Measurements from ENCODE around the gene OR52H1. TPM values are rescaled to one million over a fixed set of nuclear protein-coding genes. Genes with fewer than 3 reads are reported as not detected.

OR52H1 gene
- total RNA-seq (2022; extraction: Qiagen RNA extraction; ENCODE audit: low read depth) = not detected in 5 replicates

GRCh38 chr11:5548440-5548839 lies at the start of gene OR52H1:
Gene OR52H1, minus strand, starts transcription at chr11:5548540. Its CDS starts 3,035 bp downstream, at chr11:5545505.

GRCh38 chr11:5596607-5597201 lies 48.4 kb upstream of the OR52H1 start, which contains the start of gene TRIM6:
Gene TRIM6, plus strand, starts transcription at chr11:5596637. Its CDS starts 261 bp downstream, at chr11:5596898.

GRCh38 chr11:5580577-5580976 lies 32.2 kb upstream of the OR52H1 start, which contains the start of gene OR52B6:
Gene OR52B6, plus strand, starts transcription at chr11:5580877. Its CDS starts 0 bp downstream, at chr11:5580877.

GRCh38 chr11:5516599-5516998 lies 31.7 kb downstream of the OR52H1 start, which contains the start of gene UBQLNL:
Gene UBQLNL, minus strand, starts transcription at chr11:5516699. Its CDS starts 258 bp downstream, at chr11:5516441.

GRCh38 chr11:5509803-5510202 lies 38.5 kb downstream of the OR52H1 start, which contains the start of gene UBQLN3:
Gene UBQLN3, minus strand, starts transcription at chr11:5509957. Its CDS starts 399 bp downstream, at chr11:5509558.

Other genes with a start within 250 kb of the OR52H1 start
- gene OR51B4, start 246.6 kb downstream of the OR52H1 start, total RNA-seq (2022; extraction: Qiagen RNA extraction; ENCODE audit: low read depth) = not detected in 5 replicates
- not detected in 5 replicates for gene OR51B2, start 224.2 kb downstream of the OR52H1 start, total RNA-seq (2022; extraction: Qiagen RNA extraction; ENCODE audit: low read depth)
- gene OR51B5, start 205.0 kb downstream of the OR52H1 start, total RNA-seq (2022; extraction: Qiagen RNA extraction; ENCODE audit: low read depth) = 0.47 TPM in 1 of 5 replicates, not detected in the others
- not detected in 5 replicates for gene OR51B6, start 197.0 kb downstream of the OR52H1 start, total RNA-seq (2022; extraction: Qiagen RNA extraction; ENCODE audit: low read depth)
- not detected in 5 replicates for gene OR51M1, start 164.7 kb downstream of the OR52H1 start, total RNA-seq (2022; extraction: Qiagen RNA extraction; ENCODE audit: low read depth)
- not detected in 5 replicates for gene OR51Q1, start 126.4 kb downstream of the OR52H1 start, total RNA-seq (2022; extraction: Qiagen RNA extraction; ENCODE audit: low read depth)
- gene OR51I1, start 107.0 kb downstream of the OR52H1 start, total RNA-seq (2022; extraction: Qiagen RNA extraction; ENCODE audit: low read depth) = not detected in 5 replicates
- gene OR51I2, start 99.2 kb downstream of the OR52H1 start, total RNA-seq (2022; extraction: Qiagen RNA extraction; ENCODE audit: low read depth) = not detected in 5 replicates
- not detected in 5 replicates for gene OR52D1, start 59.9 kb downstream of the OR52H1 start, total RNA-seq (2022; extraction: Qiagen RNA extraction; ENCODE audit: low read depth)
- not detected in 5 replicates for gene UBQLN3, start 38.6 kb downstream of the OR52H1 start, total RNA-seq (2022; extraction: Qiagen RNA extraction; ENCODE audit: low read depth)
- 0.09 TPM in 1 of 5 replicates, not detected in the others for gene UBQLNL, start 31.8 kb downstream of the OR52H1 start, total RNA-seq (2022; extraction: Qiagen RNA extraction; ENCODE audit: low read depth)
- not detected in 5 replicates for gene OR52B6, start 32.3 kb upstream of the OR52H1 start, total RNA-seq (2022; extraction: Qiagen RNA extraction; ENCODE audit: low read depth)
- gene TRIM6, start 48.1 kb upstream of the OR52H1 start, total RNA-seq (2022; extraction: Qiagen RNA extraction; ENCODE audit: low read depth) = 9.6 to 15.3 TPM (median 10.6 TPM) in 5 replicates
- gene TRIM34, start 76.5 kb upstream of the OR52H1 start, total RNA-seq (2022; extraction: Qiagen RNA extraction; ENCODE audit: low read depth) = 2.6 to 4.3 TPM (median 3.5 TPM) in 5 replicates
- gene TRIM5, start 136.5 kb upstream of the OR52H1 start, total RNA-seq (2022; extraction: Qiagen RNA extraction; ENCODE audit: low read depth) = 9.9 to 13.5 TPM (median 10.7 TPM) in 5 replicates
- gene TRIM22, start 141.2 kb upstream of the OR52H1 start, total RNA-seq (2022; extraction: Qiagen RNA extraction; ENCODE audit: low read depth) = 0.57 to 1.0 TPM (median 0.81 TPM) in 5 replicates
- not detected in 5 replicates for gene OR56B1, start 187.9 kb upstream of the OR52H1 start, total RNA-seq (2022; extraction: Qiagen RNA extraction; ENCODE audit: low read depth)
- not detected in 5 replicates for gene OR52N4, start 205.7 kb upstream of the OR52H1 start, total RNA-seq (2022; extraction: Qiagen RNA extraction; ENCODE audit: low read depth)
- not detected in 5 replicates for gene OR52N5, start 234.8 kb upstream of the OR52H1 start, total RNA-seq (2022; extraction: Qiagen RNA extraction; ENCODE audit: low read depth)
- gene OR52N1, start 242.7 kb upstream of the OR52H1 start, total RNA-seq (2022; extraction: Qiagen RNA extraction; ENCODE audit: low read depth) = not detected in 5 replicates

All from A549 treated with ZK216348 at 1 μM for 4 hours (cell line).